Esophagus muscularis mucosa (tissue), 4 donors: Measurements from ENCODE around the gene CAMTA1.

Experiments used
- EP300 ChIP-seq: sonication (generic); formaldehyde crosslinking; IDR thresholded peaks from one replicate; pipeline ENCODE4 v1.6.1; 2017; ENCODE audit warnings: antibody characterized with exemption
- POLR2A ChIP-seq: fragments of 450-650 bp; IDR thresholded peaks from one replicate; pipeline ENCODE4 v1.6.1; 2017; ENCODE audit warnings: antibody characterized with exemption, moderate library complexity, mild to moderate bottlenecking, low read depth
- POLR2AphosphoS5 ChIP-seq, 2 donors: sonication (generic); formaldehyde crosslinking; IDR thresholded peaks; one replicate each; pipeline ENCODE4 v1.6.1; 2017; ENCODE audit warnings: antibody characterized with exemption in 2 of 2
- TF ChIP-seq, protein P1 (sequence below), 3 experiments: fragments of 200-600 bp in 2 of 3; fragments of 450-650 bp in 1 of 3; sonication (generic) in 2 of 3; IDR thresholded peaks; one replicate each; pipeline ENCODE4 v1.5.1; 2017 to 2019; ENCODE audit warnings: antibody characterized with exemption in 3 of 3, mild to moderate bottlenecking in 2 of 3, moderate library complexity in 1 of 3

GRCh38 chr1:6880951-6881690 lies 95.9 kb downstream of the CAMTA1 start:
- TF ChIP-seq, protein P1, sequence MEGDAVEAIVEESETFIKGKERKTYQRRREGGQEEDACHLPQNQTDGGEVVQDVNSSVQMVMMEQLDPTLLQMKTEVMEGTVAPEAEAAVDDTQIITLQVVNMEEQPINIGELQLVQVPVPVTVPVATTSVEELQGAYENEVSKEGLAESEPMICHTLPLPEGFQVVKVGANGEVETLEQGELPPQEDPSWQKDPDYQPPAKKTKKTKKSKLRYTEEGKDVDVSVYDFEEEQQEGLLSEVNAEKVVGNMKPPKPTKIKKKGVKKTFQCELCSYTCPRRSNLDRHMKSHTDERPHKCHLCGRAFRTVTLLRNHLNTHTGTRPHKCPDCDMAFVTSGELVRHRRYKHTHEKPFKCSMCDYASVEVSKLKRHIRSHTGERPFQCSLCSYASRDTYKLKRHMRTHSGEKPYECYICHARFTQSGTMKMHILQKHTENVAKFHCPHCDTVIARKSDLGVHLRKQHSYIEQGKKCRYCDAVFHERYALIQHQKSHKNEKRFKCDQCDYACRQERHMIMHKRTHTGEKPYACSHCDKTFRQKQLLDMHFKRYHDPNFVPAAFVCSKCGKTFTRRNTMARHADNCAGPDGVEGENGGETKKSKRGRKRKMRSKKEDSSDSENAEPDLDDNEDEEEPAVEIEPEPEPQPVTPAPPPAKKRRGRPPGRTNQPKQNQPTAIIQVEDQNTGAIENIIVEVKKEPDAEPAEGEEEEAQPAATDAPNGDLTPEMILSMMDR (IDR thresholded peaks at IDR 0.05): no peak
- no peak for TF ChIP-seq POLR2A
- TF ChIP-seq EP300: no peak
- TF ChIP-seq POLR2AphosphoS5 (IDR thresholded peaks at IDR 0.05): no peak
